PFSK-1 (cell line): ENCODE measurements around the gene PARN.

Source experiments
- POLR2AphosphoS5 ChIP-seq: IDR thresholded peaks from 2 replicates; pipeline ENCODE4 v1.6.1; 2012; ENCODE audit warnings: low read depth, mild to moderate bottlenecking, control low read depth, low read length, moderate library complexity
- TAF1 ChIP-seq: IDR thresholded peaks from 2 replicates; pipeline ENCODE4 v1.6.1; 2012; ENCODE audit warnings: low read length, control low read depth, borderline replicate concordance; ENCODE audit not compliant: insufficient read depth
- TF ChIP-seq, protein P1 (sequence below), 2 experiments: IDR thresholded peaks; 2 replicates each; pipeline versions ENCODE4 v1.6.1 to v1.8.0; 2011 to 2012; ENCODE audit warnings: low read depth in 2 of 2, low read length in 2 of 2, control low read depth in 1 of 2, inconsistent platforms in 1 of 2, mild to moderate bottlenecking in 1 of 2, moderate library complexity in 1 of 2; ENCODE audit not compliant: insufficient read depth in 1 of 2

DNA sequence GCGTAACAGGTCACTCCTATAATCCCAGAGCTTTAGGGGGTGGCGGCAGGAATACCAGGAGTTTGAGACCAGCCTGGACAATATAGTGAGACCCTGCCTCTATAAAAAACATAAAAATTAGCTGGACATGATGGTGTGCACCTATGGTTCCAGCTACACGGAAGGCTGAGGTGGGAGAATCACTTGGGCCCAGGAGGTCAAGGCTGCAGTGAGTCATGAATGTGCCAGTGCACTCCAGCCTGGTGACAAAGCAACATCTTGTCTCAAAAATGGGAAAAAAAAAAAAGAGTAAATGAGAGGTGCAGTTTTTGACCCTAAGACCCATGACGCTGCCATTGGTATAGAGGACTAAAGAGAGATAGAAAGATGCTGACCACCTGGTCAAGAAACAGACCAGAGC, 16.1 kb downstream of the PARN start:
- TF ChIP-seq POLR2AphosphoS5 (no peak), TAF1 (no peak)
- TF ChIP-seq, protein P1, sequence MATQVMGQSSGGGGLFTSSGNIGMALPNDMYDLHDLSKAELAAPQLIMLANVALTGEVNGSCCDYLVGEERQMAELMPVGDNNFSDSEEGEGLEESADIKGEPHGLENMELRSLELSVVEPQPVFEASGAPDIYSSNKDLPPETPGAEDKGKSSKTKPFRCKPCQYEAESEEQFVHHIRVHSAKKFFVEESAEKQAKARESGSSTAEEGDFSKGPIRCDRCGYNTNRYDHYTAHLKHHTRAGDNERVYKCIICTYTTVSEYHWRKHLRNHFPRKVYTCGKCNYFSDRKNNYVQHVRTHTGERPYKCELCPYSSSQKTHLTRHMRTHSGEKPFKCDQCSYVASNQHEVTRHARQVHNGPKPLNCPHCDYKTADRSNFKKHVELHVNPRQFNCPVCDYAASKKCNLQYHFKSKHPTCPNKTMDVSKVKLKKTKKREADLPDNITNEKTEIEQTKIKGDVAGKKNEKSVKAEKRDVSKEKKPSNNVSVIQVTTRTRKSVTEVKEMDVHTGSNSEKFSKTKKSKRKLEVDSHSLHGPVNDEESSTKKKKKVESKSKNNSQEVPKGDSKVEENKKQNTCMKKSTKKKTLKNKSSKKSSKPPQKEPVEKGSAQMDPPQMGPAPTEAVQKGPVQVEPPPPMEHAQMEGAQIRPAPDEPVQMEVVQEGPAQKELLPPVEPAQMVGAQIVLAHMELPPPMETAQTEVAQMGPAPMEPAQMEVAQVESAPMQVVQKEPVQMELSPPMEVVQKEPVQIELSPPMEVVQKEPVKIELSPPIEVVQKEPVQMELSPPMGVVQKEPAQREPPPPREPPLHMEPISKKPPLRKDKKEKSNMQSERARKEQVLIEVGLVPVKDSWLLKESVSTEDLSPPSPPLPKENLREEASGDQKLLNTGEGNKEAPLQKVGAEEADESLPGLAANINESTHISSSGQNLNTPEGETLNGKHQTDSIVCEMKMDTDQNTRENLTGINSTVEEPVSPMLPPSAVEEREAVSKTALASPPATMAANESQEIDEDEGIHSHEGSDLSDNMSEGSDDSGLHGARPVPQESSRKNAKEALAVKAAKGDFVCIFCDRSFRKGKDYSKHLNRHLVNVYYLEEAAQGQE (IDR thresholded peaks at IDR 0.05; ENCODE audit: insufficient read depth in 1 of 2, low read depth in 2 of 2, low read length in 2 of 2), result no peak
